CD4-positive, CD25-positive, alpha-beta regulatory T cell (primary cell): Measurements from ENCODE around the gene EXOC6. TPM values are rescaled to one million over a fixed set of nuclear protein-coding genes. Genes with fewer than 3 reads are reported as not detected.

Source experiments
- ATAC-seq, 2 donors: fragments of 150-1000 bp; cut with Tn5 transposase; one replicate each; pipeline ENCODE4 v1.10.0; 2021; ENCODE audit warnings: low read depth in 2 of 2, moderate number of reproducible peaks in 2 of 2, moderate library complexity in 1 of 2
- DNase-seq, 3 donors: peaks; one replicate each; pipeline versions ENCODE4 v3.0.0 to v3.0.0-alpha.2; 2012 to 2022; ENCODE audit warnings: mixed read lengths in 1 of 3
- H3K27ac ChIP-seq: one replicate; pipeline ENCODE4 v1.7.0; 2013; ENCODE audit warnings: mild to moderate bottlenecking, low read length; ENCODE audit not compliant: insufficient read depth, poor library complexity, severe bottlenecking
- H3K27me3 ChIP-seq: one replicate; pipeline ENCODE4 v1.7.0; 2013; ENCODE audit warnings: low read length; ENCODE audit not compliant: control insufficient read depth, insufficient read depth
- H3K36me3 ChIP-seq: one replicate; pipeline ENCODE4 v1.7.0; 2013; ENCODE audit warnings: mild to moderate bottlenecking, low read length, moderate library complexity; ENCODE audit not compliant: control insufficient read depth, insufficient read depth
- H3K4me1 ChIP-seq: 2 replicates; pipeline ENCODE4 v1.7.0; 2013; ENCODE audit warnings: mild to moderate bottlenecking, low read length; ENCODE audit not compliant: insufficient read depth, control insufficient read depth, poor library complexity, severe bottlenecking
- H3K4me3 ChIP-seq: one replicate; pipeline ENCODE4 v1.7.0; 2013; ENCODE audit warnings: low read depth, mild to moderate bottlenecking, low read length, moderate library complexity
- H3K9me3 ChIP-seq, 2 experiments: 1 replicate in 1 of 2; 2 replicates in 1 of 2; pipeline ENCODE4 v1.7.0; 2013; ENCODE audit warnings: low read length in 2 of 2, mild to moderate bottlenecking in 1 of 2, moderate library complexity in 1 of 2; ENCODE audit not compliant: control insufficient read depth in 2 of 2
- H3K27ac Mint-ChIP-seq, 3 donors: one replicate each; pipeline ENCODE4 v1.8.0; 2020 to 2022; ENCODE audit warnings: mild to moderate bottlenecking in 3 of 3, mixed read lengths in 3 of 3, moderate library complexity in 2 of 3
- H3K27me3 Mint-ChIP-seq: one replicate; pipeline ENCODE4 v1.8.0; 2022; ENCODE audit warnings: mild to moderate bottlenecking, mixed read lengths
- H3K36me3 Mint-ChIP-seq: one replicate; pipeline ENCODE4 v1.8.0; 2020; ENCODE audit warnings: mixed read lengths
- H3K4me1 Mint-ChIP-seq, 4 donors: one replicate each; pipeline ENCODE4 v1.8.0; 2020 to 2022; ENCODE audit warnings: mixed read lengths in 4 of 4, mild to moderate bottlenecking in 1 of 4
- H3K4me3 Mint-ChIP-seq, 4 donors: one replicate each; pipeline ENCODE4 v1.8.0; 2020 to 2022; ENCODE audit warnings: mild to moderate bottlenecking in 4 of 4, mixed read lengths in 4 of 4, moderate library complexity in 3 of 4
- H3K9me3 Mint-ChIP-seq, 7 donors: one replicate each; pipeline ENCODE4 v1.8.0; 2020 to 2022; ENCODE audit warnings: mixed read lengths in 7 of 7, mild to moderate bottlenecking in 3 of 7, moderate library complexity in 2 of 7
- polyA plus RNA-seq, 4 donors: library from polyadenylated mRNA; unstranded; fragments of 300-500 nt; fragmentation: Illumina TruSeq; gene quantifications; one replicate each; pipeline ENCODE4 v1.2.3, GENCODE V29; 2021
- total RNA-seq: library from RNA; stranded (reverse); gene quantifications from one replicate; pipeline ENCODE4 v1.2.3, GENCODE V29; 2022

The EXOC6 gene, protein sequence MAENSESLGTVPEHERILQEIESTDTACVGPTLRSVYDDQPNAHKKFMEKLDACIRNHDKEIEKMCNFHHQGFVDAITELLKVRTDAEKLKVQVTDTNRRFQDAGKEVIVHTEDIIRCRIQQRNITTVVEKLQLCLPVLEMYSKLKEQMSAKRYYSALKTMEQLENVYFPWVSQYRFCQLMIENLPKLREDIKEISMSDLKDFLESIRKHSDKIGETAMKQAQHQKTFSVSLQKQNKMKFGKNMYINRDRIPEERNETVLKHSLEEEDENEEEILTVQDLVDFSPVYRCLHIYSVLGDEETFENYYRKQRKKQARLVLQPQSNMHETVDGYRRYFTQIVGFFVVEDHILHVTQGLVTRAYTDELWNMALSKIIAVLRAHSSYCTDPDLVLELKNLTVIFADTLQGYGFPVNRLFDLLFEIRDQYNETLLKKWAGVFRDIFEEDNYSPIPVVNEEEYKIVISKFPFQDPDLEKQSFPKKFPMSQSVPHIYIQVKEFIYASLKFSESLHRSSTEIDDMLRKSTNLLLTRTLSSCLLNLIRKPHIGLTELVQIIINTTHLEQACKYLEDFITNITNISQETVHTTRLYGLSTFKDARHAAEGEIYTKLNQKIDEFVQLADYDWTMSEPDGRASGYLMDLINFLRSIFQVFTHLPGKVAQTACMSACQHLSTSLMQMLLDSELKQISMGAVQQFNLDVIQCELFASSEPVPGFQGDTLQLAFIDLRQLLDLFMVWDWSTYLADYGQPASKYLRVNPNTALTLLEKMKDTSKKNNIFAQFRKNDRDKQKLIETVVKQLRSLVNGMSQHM
- total RNA-seq, result 16.9 TPM
- polyA plus RNA-seq, result 10 to 100 TPM in 2 of 4 donors, 1 to 10 TPM in 2; 7.5 to 10.7 (median 9.9) TPM

DNA sequence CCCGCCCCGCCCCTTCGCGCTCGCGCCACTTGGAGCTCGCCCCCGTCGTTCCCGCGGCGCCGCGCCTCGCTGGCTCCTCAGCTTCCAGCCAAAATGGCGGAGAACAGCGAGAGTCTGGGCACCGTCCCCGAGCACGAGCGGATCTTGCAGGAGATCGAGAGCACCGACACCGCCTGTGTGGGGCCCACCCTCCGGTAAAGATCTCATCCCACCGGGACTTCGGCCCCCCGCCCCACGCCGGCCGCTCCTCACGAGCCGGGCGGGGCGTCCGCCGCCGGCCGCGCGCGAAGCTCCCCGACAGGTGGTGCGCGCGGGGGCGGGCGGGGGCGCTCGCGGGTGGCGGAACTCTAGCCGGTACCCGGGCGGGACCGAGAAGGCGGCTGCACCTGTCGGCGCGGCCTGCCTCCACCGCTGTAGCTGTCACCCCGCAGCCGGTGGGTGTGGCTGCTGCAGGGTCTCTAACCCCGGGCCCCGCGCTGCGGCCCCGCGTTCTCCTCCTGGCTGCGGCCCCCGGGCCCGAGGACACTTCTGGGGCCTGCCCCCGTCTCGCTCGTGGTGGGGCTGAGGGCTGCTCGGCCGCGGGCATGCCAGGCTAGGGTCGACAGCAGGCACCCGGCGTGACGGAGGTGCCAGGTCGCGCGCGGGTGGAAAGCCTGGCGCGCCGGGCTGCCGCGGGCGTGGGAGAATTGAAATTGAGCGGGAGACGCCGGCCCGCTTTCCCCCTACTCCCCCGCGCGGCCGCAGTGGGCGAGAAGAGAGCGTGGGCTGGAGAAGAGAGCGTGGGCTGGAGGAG is at the start of gene EXOC6:
TSS of gene EXOC6 (plus strand) at position 80 of the 793 bp plus-strand sequence. CDS start at position 94, 14 bp downstream.
- Histone ChIP-seq H3K4me1 (peaks cover 11% of the 10 kb centered on the region), H3K27ac (peak within 1 kb of the TSS; percentile 80), H3K9me3 (no peaks in the 10 kb centered on the region), H3K27me3 (no peaks in the 10 kb centered on the region), H3K36me3 (no peaks in the 10 kb centered on the region), H3K4me3 (peak within 1 kb of the TSS; percentile 90)
- Mint-ChIP-seq H3K27me3 (no peaks in the 10 kb centered on the region), H3K36me3 (no peaks in the 10 kb centered on the region), H3K27ac (peak within 1 kb of the TSS; percentile 81 to 97 (median 93)), H3K9me3 (no peaks in the 10 kb centered on the region), H3K4me3 (peak within 1 kb of the TSS; percentile 85 to 96 (median 92)), H3K4me1 (peaks cover 23 to 38% (median 31%) of the 10 kb centered on the region in 4 donors)
- ATAC-seq (peak; percentile 86), DNase-seq (peak; percentile 79 to 93 (median 90))

DNA sequence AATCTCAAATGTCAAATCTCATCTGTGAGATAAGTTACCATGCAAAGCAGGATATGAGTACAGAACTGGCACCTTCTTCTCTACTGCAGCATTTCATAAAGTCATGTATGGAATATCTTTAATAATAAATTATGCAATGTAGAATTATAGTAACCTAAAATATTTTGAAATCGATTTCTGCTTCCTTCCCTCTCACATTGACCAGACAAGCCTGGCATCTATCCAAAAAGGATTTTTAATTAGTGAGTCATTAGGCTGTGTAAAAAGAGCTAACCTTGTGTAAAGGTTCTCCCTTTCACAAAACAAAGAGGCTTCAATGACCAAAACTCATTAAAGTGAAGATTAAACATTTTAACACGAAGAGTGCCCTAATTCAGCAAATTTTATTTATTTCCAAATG is 48.8 kb upstream of the EXOC6 start:
- Histone ChIP-seq H3K4me3 (no peak overlapping the region), H3K9me3 (no peaks in the 10 kb centered on the region), H3K4me1 (no peaks in the 10 kb centered on the region), H3K27ac (no peak overlapping the region), H3K36me3 (no peaks in the 10 kb centered on the region), H3K27me3 (no peaks in the 10 kb centered on the region)
- ATAC-seq (no peak), DNase-seq (no peak)
- Mint-ChIP-seq H3K27ac (no peak overlapping the region), H3K4me1 (no peaks in the 10 kb centered on the region), H3K36me3 (no peaks in the 10 kb centered on the region), H3K27me3 (peaks cover 20% of the 10 kb centered on the region), H3K9me3 (peaks cover 0 to 3% (median 0%) of the 10 kb centered on the region in 7 donors), H3K4me3 (no peak overlapping the region)

DNA sequence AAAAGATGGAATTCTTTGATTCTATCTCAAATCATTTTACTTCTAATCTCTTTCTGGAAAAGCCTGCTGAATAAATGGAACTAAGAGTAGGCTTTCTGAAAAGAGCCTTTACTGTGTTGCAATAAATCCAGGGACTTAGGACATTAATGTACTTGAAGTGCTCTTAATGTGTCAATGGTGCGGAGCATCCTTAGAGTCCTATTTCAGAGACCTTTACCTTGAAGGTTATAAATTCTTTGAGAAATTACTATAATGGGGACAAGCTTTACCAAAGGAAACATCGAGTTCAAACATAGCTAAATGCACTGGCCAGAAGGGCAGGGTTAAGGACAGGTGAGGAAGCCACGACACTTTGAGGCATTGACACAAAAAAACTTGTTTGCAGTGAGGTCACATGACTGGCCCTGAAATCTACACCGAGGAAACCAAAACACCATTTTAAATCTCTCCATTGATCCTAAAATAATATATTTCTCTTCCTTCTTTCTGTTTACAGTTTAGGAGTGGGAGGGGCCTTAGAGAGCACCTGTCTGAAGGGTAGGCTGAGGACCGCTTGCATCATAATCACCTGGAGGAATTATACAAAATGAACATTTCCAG is 48.1 kb upstream of the EXOC6 start:
- H3K27ac Mint-ChIP-seq, result no peak overlapping the region
- DNase-seq (no peak), ATAC-seq (no peak)
- H3K27ac ChIP-seq, result no peak overlapping the region
- no peak overlapping the region for H3K4me3 ChIP-seq
- no peaks in the 10 kb centered on the region for H3K36me3 ChIP-seq
- H3K27me3 Mint-ChIP-seq, result peaks cover 23% of the 10 kb centered on the region
- no peaks in the 10 kb centered on the region for H3K4me1 ChIP-seq
- no peaks in the 10 kb centered on the region for H3K9me3 ChIP-seq
- H3K9me3 Mint-ChIP-seq, result peaks cover 0 to 3% (median 0%) of the 10 kb centered on the region in 7 donors
- H3K4me3 Mint-ChIP-seq, result no peak overlapping the region
- no peaks in the 10 kb centered on the region for H3K27me3 ChIP-seq
- H3K4me1 Mint-ChIP-seq, result no peaks in the 10 kb centered on the region
- H3K36me3 Mint-ChIP-seq, result no peaks in the 10 kb centered on the region

DNA sequence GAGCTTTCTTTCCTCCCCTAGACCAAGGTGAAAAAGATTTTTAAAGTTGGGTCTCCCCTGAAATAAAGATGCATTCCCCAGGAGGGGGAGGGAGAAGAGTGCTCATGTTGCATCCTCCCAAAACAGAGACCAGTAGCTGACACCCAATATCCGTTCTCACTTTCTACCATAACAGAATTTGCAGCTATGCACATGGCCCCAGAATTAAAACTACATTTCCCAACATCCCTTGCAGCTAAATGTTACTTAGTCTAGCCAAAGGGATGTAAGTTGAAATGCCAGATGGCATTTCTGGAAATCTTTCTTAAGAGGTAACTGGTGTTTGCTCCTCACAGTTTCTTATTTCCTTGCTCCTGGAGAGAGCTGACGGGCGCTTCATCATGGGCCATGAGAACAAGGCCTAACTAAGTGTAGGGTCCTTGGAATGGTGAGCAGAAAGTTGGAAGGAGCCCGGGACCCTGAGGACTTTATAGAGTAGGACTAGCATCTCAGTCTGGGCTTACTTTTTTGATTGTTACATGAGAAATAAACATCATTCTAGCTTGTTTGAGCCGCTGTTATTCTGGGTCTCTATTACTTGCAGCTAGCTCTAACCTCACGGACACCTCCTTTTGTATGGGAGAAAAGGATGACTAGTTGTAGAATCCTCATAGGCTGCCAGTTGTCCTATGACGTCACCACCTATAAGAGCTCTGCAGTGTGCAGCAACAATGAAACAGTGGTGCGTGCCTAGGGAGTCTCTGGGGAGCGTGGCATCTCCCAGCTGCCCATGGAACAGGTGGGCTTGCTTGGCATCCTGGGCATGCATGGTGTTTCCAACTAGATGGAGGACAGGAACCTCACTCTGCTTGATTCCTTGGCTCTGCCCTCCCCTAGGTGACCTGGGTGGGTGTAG is 46.1 kb upstream of the EXOC6 start:
- Mint-ChIP-seq H3K27ac (no peak overlapping the region), H3K27me3 (peaks cover 17% of the 10 kb centered on the region), H3K4me1 (no peaks in the 10 kb centered on the region), H3K36me3 (no peaks in the 10 kb centered on the region), H3K9me3 (peaks cover 0 to 3% (median 0%) of the 10 kb centered on the region in 7 donors), H3K4me3 (no peak overlapping the region)
- Histone ChIP-seq H3K4me3 (no peak overlapping the region), H3K4me1 (no peaks in the 10 kb centered on the region), H3K36me3 (no peaks in the 10 kb centered on the region), H3K9me3 (no peaks in the 10 kb centered on the region), H3K27me3 (no peaks in the 10 kb centered on the region), H3K27ac (no peak overlapping the region)
- ATAC-seq, result no peak
- DNase-seq, result no peak

DNA sequence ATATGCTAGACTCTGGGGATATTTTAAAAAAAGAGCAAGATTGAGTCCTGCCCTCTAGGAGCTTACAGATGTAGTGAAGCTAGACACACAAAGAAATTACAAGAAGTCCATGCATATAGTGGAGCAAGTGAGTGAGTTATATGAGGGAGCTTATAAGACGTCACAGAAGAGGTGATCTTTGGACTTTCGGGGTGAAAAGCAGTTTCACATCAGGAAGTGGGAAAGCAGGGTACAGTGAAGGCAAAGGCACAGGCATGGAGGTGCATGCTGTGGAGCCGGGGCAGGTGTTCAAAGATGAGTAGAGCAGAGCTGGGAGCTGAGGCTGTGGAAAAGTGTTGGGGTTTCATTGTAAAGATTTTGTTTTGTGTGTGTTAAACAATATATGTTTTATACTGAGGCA is 38.5 kb upstream of the EXOC6 start:
- Mint-ChIP-seq H3K4me1 (no peaks in the 10 kb centered on the region), H3K36me3 (no peaks in the 10 kb centered on the region), H3K27ac (no peak overlapping the region), H3K4me3 (no peak overlapping the region), H3K27me3 (peaks cover 42% of the 10 kb centered on the region), H3K9me3 (peaks cover 0 to 3% (median 0%) of the 10 kb centered on the region in 7 donors)
- no peak for DNase-seq
- Histone ChIP-seq H3K27me3 (peaks cover 10% of the 10 kb centered on the region), H3K4me3 (no peak overlapping the region), H3K9me3 (no peaks in the 10 kb centered on the region), H3K4me1 (no peaks in the 10 kb centered on the region), H3K36me3 (no peaks in the 10 kb centered on the region), H3K27ac (no peak overlapping the region)
- no peak for ATAC-seq

DNA sequence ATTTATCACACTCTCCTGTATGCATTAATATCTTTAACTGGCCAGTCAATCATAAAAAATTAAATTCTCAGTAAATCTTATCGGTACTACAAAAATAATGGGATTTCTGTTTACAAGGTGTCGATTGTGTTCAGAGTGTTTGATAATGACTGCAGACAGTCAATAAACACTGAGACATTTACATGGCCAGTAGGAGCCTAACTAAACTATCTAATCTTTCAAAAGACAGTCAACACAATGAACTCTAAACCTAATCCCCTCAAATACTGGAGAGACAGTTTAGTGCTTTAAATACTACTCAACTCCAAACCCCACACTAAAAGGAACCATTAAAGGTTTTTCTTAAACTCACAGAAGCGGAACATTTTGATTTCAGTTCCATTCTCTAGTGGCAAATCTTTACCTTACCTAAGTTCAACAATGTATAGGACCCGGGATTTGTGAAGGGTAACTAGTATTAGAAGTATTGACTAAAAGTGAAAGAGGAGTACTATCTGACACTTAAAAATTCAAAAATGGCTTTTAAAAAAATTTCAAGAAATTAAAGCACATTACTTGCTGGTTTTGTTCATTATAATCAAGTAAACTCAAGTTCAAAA is 37.3 kb upstream of the EXOC6 start:
- H3K9me3 Mint-ChIP-seq, result peaks cover 0 to 3% (median 0%) of the 10 kb centered on the region in 7 donors
- H3K4me3 Mint-ChIP-seq, result no peak overlapping the region

More for the DNA sequence above, 37.3 kb upstream of the EXOC6 start:
- Mint-ChIP-seq H3K4me1 (no peaks in the 10 kb centered on the region), H3K36me3 (no peaks in the 10 kb centered on the region), H3K27ac (no peak overlapping the region), H3K27me3 (peaks cover 36% of the 10 kb centered on the region)
- DNase-seq (no peak), ATAC-seq (no peak)
- Histone ChIP-seq H3K4me1 (no peaks in the 10 kb centered on the region), H3K27ac (no peak overlapping the region), H3K4me3 (no peak overlapping the region), H3K27me3 (peaks cover 10% of the 10 kb centered on the region), H3K36me3 (no peaks in the 10 kb centered on the region), H3K9me3 (no peaks in the 10 kb centered on the region)
